CD4-positive, alpha-beta T cell treated with Interleukin-12 subunit alpha and Interleukin-12 subunit beta, for 1 hour (primary cell): ENCODE data around the gene TIMM17B.
"Not testable (repeated sequence)": the region's sequence is repeated elsewhere in the genome, so short reads cannot be mapped to it uniquely, and the experiment has no call there.

Experiments used
- DNase-seq: peaks from one replicate; pipeline ENCODE4 v3.0.0-alpha.2; 2020

TIMM17B gene

GRCh38 chrX:48893556-48894348, 3.8 kb downstream of the TIMM17B start:
- no peak for DNase-seq

GRCh38 chrX:48892896-48893295, 4.7 kb downstream of the TIMM17B start:
- no peak for DNase-seq

- peak; percentile 82 for DNase-seq
Measured at GRCh38 chrX:48891402-48892288, 5.9 kb downstream of the TIMM17B start.

GRCh38 chrX:48890934-48891401, 6.6 kb downstream of the TIMM17B start:
- no peak for DNase-seq

- DNase-seq, result no peak
Measured at GRCh38 chrX:48890296-48890925, 7.2 kb downstream of the TIMM17B start.

- not testable (repeated sequence) for DNase-seq
Measured at GRCh38 chrX:48886586-48886985, 11.0 kb downstream of the TIMM17B start.

- no peak for DNase-seq
Measured at GRCh38 chrX:48883729-48884128, 13.8 kb downstream of the TIMM17B start.

- DNase-seq, result not testable (repeated sequence)
Measured at GRCh38 chrX:48876944-48877343, 20.6 kb downstream of the TIMM17B start.

GRCh38 chrX:48872017-48872416, 25.6 kb downstream of the TIMM17B start:
- not testable (repeated sequence) for DNase-seq

- DNase-seq, result no peak
Measured at GRCh38 chrX:48864210-48864609, 33.4 kb downstream of the TIMM17B start.

- DNase-seq, result peak; percentile 21
Measured at GRCh38 chrX:48854898-48855297, 42.7 kb downstream of the TIMM17B start.

GRCh38 chrX:48854121-48854804, 43.3 kb downstream of the TIMM17B start:
- DNase-seq, result not testable (repeated sequence)

GRCh38 chrX:48853494-48853893, 44.1 kb downstream of the TIMM17B start:
- DNase-seq, result not testable (repeated sequence)

GRCh38 chrX:48852857-48853256, 44.7 kb downstream of the TIMM17B start:
- DNase-seq, result no peak

- DNase-seq, result peak; percentile 15
Measured at GRCh38 chrX:48848847-48849246, 48.7 kb downstream of the TIMM17B start.
